ENCODE measurements around the gene TTBK1. TPM values are rescaled to one million over a fixed set of nuclear protein-coding genes. Genes with fewer than 3 reads are reported as not detected.

Gene TTBK1
- total and polyA plus RNA-seq, 10 donors: 0.05 to 0.32 (median 0.09) TPM; not detected in 1

GRCh38 chr6:43275801-43276576 lies 32.7 kb downstream of the TTBK1 start:
- no peak overlapping the region for H3K27ac ChIP-seq
- H3K27me3 ChIP-seq (replicated peaks in 1 of 7): peaks cover 0 to 68% (median 21%) of the 10 kb centered on the region in 7 donors
- H3K4me3 ChIP-seq: peak overlapping the region; percentile 22 to 72 (median 38)
- no peak for TF ChIP-seq CTCF (IDR thresholded peaks at IDR 0.05 in 8 of 11, conservative IDR thresholded peaks at IDR 0.05 in 3 of 11)
- peak in 1 of 3 donors; percentile 11 for TF ChIP-seq POLR2AphosphoS5 (IDR thresholded peaks at IDR 0.05)
- no peaks in the 10 kb centered on the region for H3K9me3 ChIP-seq
- intact Hi-C loops (cut with DNase I; ENCODE audit: low total_unique reads): no loop called here
- DNase-seq: no peak
- 5 to 13% (median 10%) methylated on average over 38 to 64 of the region's 64 CpGs for WGBS, 5 donors
- H3K4me1 ChIP-seq: peaks cover 4 to 32% (median 28%) of the 10 kb centered on the region in 6 donors
- H3K36me3 ChIP-seq: no peaks in the 10 kb centered on the region

DNA sequence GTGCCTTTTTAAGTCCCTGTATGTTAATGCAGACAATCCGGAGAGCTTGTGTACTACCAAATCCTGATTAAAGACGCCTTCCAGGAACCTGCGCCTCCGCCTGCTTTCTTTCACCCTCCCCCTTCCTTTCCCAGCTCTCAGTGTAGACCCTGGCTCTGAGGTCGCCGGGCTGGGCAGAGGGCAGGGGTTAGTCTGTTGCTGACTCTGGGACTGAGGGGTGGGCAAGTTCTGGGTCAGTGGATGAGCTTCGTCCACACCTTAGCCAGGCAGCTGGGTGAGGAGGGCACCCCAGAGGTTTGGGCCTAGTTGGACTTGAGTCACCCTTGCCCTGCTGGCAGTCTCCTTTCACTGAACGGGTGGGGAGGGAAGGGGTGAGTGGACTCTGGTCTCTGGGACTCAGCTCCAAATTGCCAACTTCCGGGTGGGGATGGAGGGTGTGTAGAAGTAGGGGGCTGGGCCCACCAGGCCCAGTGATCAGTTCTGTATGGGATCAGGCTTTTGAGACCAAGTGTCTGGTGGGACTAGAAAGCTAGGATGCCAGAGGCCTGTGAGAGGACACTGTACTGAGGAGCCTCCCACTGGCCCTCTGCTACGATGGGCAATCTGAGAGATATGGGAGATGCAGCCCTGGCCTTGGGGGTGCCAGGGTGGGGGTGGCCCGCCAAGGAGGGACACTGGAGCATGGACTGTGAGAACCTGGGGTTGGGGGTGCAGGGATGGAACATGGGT lies 33.5 kb downstream of the TTBK1 start:
- peak overlapping the region in 6 of 8 donors; percentile 28 to 72 (median 42) for H3K4me3 ChIP-seq
- H3K9me3 ChIP-seq: no peaks in the 10 kb centered on the region
- intact Hi-C loops (cut with DNase I; ENCODE audit: low total_unique reads): no loop called here
- no peak for TF ChIP-seq CTCF (IDR thresholded peaks at IDR 0.05 in 8 of 11, conservative IDR thresholded peaks at IDR 0.05 in 3 of 11)
- no peak for TF ChIP-seq POLR2A (IDR thresholded peaks at IDR 0.05)
- TF ChIP-seq POLR2AphosphoS5 (IDR thresholded peaks at IDR 0.05): no peak
- no peak overlapping the region for H3K27ac ChIP-seq
- DNase-seq: no peak
- WGBS, 5 donors: 76 to 81% (median 80%) methylated on average over 10 to 11 of the region's 11 CpGs
- no peaks in the 10 kb centered on the region for H3K36me3 ChIP-seq
- peaks cover 0 to 70% (median 21%) of the 10 kb centered on the region in 7 donors for H3K27me3 ChIP-seq (replicated peaks in 1 of 7)
- H3K4me1 ChIP-seq: peaks cover 4 to 25% (median 22%) of the 10 kb centered on the region in 6 donors

DNA sequence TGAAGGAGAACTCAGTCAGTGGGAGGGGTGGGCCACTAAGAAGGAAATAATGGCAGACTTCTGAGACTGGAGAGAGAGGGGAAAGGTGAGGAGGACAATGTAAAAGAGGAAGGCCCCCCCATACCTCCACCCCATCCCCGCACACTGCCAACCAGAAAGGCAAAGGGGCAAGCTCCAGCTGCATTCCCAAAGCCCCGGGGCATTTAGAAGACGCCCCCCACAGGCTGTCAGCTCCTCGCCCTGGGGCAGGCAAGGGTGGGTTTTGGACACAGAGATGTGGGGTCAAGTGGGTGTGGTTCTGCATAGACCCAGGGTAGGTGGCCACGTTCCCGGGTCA lies 34.0 kb downstream of the TTBK1 start:
- Histone ChIP-seq H3K4me3 (no peak overlapping the region), H3K4me1 (peaks cover 4 to 25% (median 22%) of the 10 kb centered on the region in 6 donors), H3K9me3 (no peaks in the 10 kb centered on the region), H3K27ac (no peak overlapping the region), H3K27me3 (replicated peaks in 1 of 7) (peaks cover 0 to 73% (median 21%) of the 10 kb centered on the region in 7 donors), H3K36me3 (no peaks in the 10 kb centered on the region)
- no peak for DNase-seq
- WGBS, 5 donors: 83 to 95% (median 84%) methylated on average over 4 to 6 of the region's 6 CpGs
- no peak for TF ChIP-seq CTCF (IDR thresholded peaks at IDR 0.05 in 8 of 11, conservative IDR thresholded peaks at IDR 0.05 in 3 of 11)
- TF ChIP-seq POLR2AphosphoS5 (IDR thresholded peaks at IDR 0.05): no peak
- no peak for TF ChIP-seq POLR2A (IDR thresholded peaks at IDR 0.05)
- intact Hi-C loops (cut with DNase I; ENCODE audit: low total_unique reads): no loop called here
